H1 (cell line): ENCODE data around the gene CORO6. TPM values are rescaled to one million over a fixed set of nuclear protein-coding genes. Genes with fewer than 3 reads are reported as not detected.
A peak's percentile ranks its signal among the peaks of the same experiment; 100 is the strongest.

Source experiments
- CREB1 ChIP-seq: IDR thresholded peaks from 2 replicates; pipeline ENCODE4 v1.6.1; 2012; ENCODE audit warnings: inconsistent platforms
- POLR2A ChIP-seq, 2 experiments: IDR thresholded peaks; 1 replicate in 1 of 2; 2 replicates in 1 of 2; pipeline ENCODE4 v1.6.1; 2011; ENCODE audit warnings: low read depth in 2 of 2, low read length in 2 of 2, mild to moderate bottlenecking in 2 of 2; ENCODE audit errors: control extremely low read depth in 1 of 2
- RXRA ChIP-seq: IDR thresholded peaks from 2 replicates; pipeline ENCODE4 v1.6.1; 2011; ENCODE audit warnings: low read depth, mild to moderate bottlenecking, low read length, moderate library complexity; ENCODE audit not compliant: insufficient read depth
- SIN3A ChIP-seq, 2 experiments: IDR thresholded peaks in 1 of 2; conservative IDR thresholded peaks in 1 of 2; 2 replicates each; pipeline ENCODE4 v1.6.1; 2011 to 2012; ENCODE audit warnings: low read length in 2 of 2, improper control_type of control experiment in 1 of 2, low read depth in 1 of 2, mild to moderate bottlenecking in 1 of 2
- polyA plus RNA-seq, 7 experiments: library from polyadenylated mRNA; depleted of rRNA in 3 of 7; stranded (reverse) in 5 of 7; unstranded in 2 of 7; fragments of >200 nt in 5 of 7; fragments of 200-250 nt in 2 of 7; gene quantifications; 1 replicate in 5 of 7; 2 replicates in 1 of 7; 4 replicates in 1 of 7; pipeline versions ENCODE4 v1.2.1 to v1.2.3, GENCODE V29; 2011 to 2013; ENCODE audit warnings: missing spikeins in 2 of 7, mixed read lengths in 2 of 7
- total RNA-seq: library from RNA; stranded (reverse); fragmentation: NEBNext Ultra II Directional; extraction: Animal tissue kit (Norgen Biotek cat#: 25700); gene quantifications from 2 replicates; pipeline ENCODE4 v1.2.1, GENCODE V29; 2021
- TF ChIP-seq, protein P1 (sequence below): IDR thresholded peaks from 2 replicates; pipeline ENCODE4 v1.6.1; 2012; ENCODE audit warnings: inconsistent platforms

The CORO6 gene
- total and polyA plus RNA-seq, 2 of the 8 experiments (the other 6 are each of a cell fraction or from before 2014, with no cell fraction given), result 2.5 to 8.6 TPM

DNA sequence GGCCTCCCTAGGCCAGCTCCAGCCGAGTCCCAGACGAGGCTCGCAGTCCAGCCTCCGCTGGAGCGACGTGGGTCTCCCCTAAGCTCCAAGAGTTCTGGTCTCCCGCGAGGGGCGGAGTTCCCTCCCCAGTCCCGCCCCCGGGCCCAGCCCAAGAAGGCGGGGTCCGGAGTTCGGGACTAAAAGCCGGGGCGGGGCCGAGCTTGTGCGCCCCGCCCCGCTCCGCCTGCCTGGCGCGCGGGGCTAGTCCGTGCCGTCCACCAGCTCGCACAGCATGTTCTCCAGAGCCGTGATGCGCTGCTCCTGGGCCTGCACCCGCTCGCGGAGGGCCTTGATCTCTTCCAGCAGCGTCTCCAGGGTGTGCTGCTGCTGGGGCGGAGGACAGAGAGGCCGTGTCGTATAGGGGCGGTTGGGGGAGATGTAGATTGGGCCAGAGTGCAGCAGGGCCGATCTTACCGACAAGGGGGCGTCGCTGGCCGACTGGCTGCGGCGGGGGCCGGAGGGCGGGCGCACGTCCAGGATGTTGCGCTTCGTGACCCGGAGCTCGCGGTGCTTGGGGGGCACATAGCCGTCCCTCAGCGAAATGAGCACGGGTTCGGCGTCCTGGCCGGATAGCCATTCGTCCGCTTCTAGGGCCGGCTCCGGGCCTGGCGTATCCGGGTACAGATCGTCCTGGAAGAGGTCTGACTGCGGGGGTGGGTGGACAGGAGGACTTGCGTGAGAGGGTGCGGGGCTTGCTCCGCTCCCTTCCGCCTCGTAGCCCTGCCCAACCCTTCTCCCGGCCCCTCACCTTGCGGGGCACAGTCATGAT, 7.0 kb downstream of the CORO6 start (continued):
- TF ChIP-seq RXRA (no peak), CREB1 (0 out of 2 replicates have a peak, but pooled peaks have one; percentile 7), POLR2A (IDR thresholded peaks at IDR 0.05; ENCODE audit: control extremely low read depth in 1 of 2, low read depth in 2 of 2, low read length in 2 of 2) (peak in 1 of 2 experiments; percentile 33; a peak in 1 of 3 replicates), SIN3A (conservative IDR thresholded peaks at IDR 0.05 in 1 of 2, IDR thresholded peaks at IDR 0.05 in 1 of 2; ENCODE audit: low read depth in 1 of 2, low read length in 2 of 2) (no peak)
- TF ChIP-seq, protein P1, sequence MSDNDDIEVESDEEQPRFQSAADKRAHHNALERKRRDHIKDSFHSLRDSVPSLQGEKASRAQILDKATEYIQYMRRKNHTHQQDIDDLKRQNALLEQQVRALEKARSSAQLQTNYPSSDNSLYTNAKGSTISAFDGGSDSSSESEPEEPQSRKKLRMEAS, result peak; percentile 45; the same call in 1 of the 2 replicates
- TF ChIP-seq, all 59 proteins: peak for 8
